ENCODE data around the gene ASB2. TPM values are rescaled to one million over a fixed set of nuclear protein-coding genes. Genes with fewer than 3 reads are reported as not detected.

ASB2 gene
- total RNA-seq, 1 donor from 2014 or later, result 0.67 TPM

- Mint-ChIP-seq H3K4me3 (ENCODE audit: unreplicated experiment) (no peak overlapping the region), H3K9me3 (ENCODE audit: low read depth) (peaks cover 9% of the 10 kb centered on the region), H3K27ac (ENCODE audit: unreplicated experiment) (no peak overlapping the region), H3K36me3 (ENCODE audit: low read depth) (peaks cover 1% of the 10 kb centered on the region), H3K4me1 (ENCODE audit: low read depth) (no peaks in the 10 kb centered on the region), H3K27me3 (ENCODE audit: low read depth) (peaks cover 52% of the 10 kb centered on the region)
- TF ChIP-seq CTCF (IDR thresholded peaks at IDR 0.05), result no peak
- DNase-seq (ENCODE audit: low spot score), result no peak
Observed at GRCh38 chr14:93888995-93889394, 87.4 kb downstream of the ASB2 start.

GRCh38 chr14:93884950-93885349 lies 91.4 kb downstream of the ASB2 start:
- H3K4me3 Mint-ChIP-seq (ENCODE audit: unreplicated experiment), result no peak overlapping the region
- no peak overlapping the region for H3K27ac Mint-ChIP-seq (ENCODE audit: unreplicated experiment)
- peaks cover 4% of the 10 kb centered on the region for H3K36me3 Mint-ChIP-seq (ENCODE audit: low read depth)
- peaks cover 46% of the 10 kb centered on the region for H3K27me3 Mint-ChIP-seq (ENCODE audit: low read depth)
- H3K4me1 Mint-ChIP-seq (ENCODE audit: low read depth), result peaks cover 8% of the 10 kb centered on the region
- TF ChIP-seq CTCF (IDR thresholded peaks at IDR 0.05), result no peak
- peaks cover 16% of the 10 kb centered on the region for H3K9me3 Mint-ChIP-seq (ENCODE audit: low read depth)
- DNase-seq (ENCODE audit: low spot score), result no peak

Small RNAs within 50 kb of the gene (microRNA-seq; reads per million reads assigned to microRNA genes)
- not detected for gene MIR4506 (ENCODE audit: borderline number of aligned reads)

Other genes with a start within 250 kb of the ASB2 start
- not detected in 3 replicates for gene PRIMA1, start 188.1 kb downstream of the ASB2 start, total RNA-seq
- gene FAM181A, start 49.2 kb downstream of the ASB2 start, total RNA-seq, result not detected in 3 replicates
- gene CCDC197, start 20.7 kb upstream of the ASB2 start, total RNA-seq, result not detected in 3 replicates
- gene OTUB2, start 49.8 kb upstream of the ASB2 start, total RNA-seq, result 0.99 to 2.1 TPM (median 1.9 TPM) in 3 replicates
- gene DDX24, start 104.6 kb upstream of the ASB2 start, total RNA-seq, result 136 to 151 TPM (median 149 TPM) in 3 replicates
- 33.0 to 35.0 TPM (median 33.6 TPM) in 3 replicates for gene IFI27L1, start 104.7 kb upstream of the ASB2 start, total RNA-seq
- 1.5 to 3.3 TPM (median 1.5 TPM) in 3 replicates for gene IFI27, start 134.2 kb upstream of the ASB2 start, total RNA-seq
- gene IFI27L2, start 153.0 kb upstream of the ASB2 start, total RNA-seq, result 36.0 to 71.8 TPM (median 66.8 TPM) in 3 replicates
- gene PPP4R4, start 197.8 kb upstream of the ASB2 start, total RNA-seq, result 0.22 TPM in 1 of 3 replicates, not detected in the others

Data from chondrocyte (in vitro differentiated cells).